K562 (cell line): ENCODE data around the gene NPAS2. TPM values are rescaled to one million over a fixed set of nuclear protein-coding genes. Genes with fewer than 3 reads are reported as not detected.

Experiments
- ATAC-seq: fragments of 200-7000 bp; cut with Tn5 transposase; 3 replicates; pipeline ENCODE4 v1.9.1; 2020; ENCODE audit warnings: moderate library complexity
- BruUV-seq: library from RNA; stranded (reverse); fragments of 400-500 nt; replicated peaks from 2 replicates; lab custom pipeline; 2021; lab: Mats Ljungman, UMichigan
- CTCF ChIA-PET: fragments of 300-600 bp; formaldehyde crosslinking; extraction: SDS; loops from one replicate; lab custom pipeline; 2021; ENCODE audit warnings: low intra/inter-chr PET ratio; lab: Yijun Ruan, JAX
- POLR2A ChIA-PET: fragments of 300-600, 350-650 bp; sonication (Branson Sonifier 250); formaldehyde crosslinking; extraction: SDS; loops from one replicate; lab custom pipeline; 2021; ENCODE audit warnings: antibody characterized with exemption, inconsistent platforms; lab: Yijun Ruan, JAX
- DNase-seq, 4 experiments: peaks; one replicate each; pipeline versions ENCODE4 v3.0.0 to v3.0.0-alpha.2; 2011 to 2018; ENCODE audit warnings: low spot score in 3 of 4, mixed read lengths in 3 of 4; ENCODE audit errors: extremely low read depth in 1 of 4
- FAIRE-seq: peaks from 2 replicates; lab custom pipeline; 2011; peaks lifted over from hg19 to GRCh38; lab: Jason Lieb, UNC
- H2AFZ ChIP-seq: 2 replicates; pipeline ENCODE4 v1.6.0; 2011; ENCODE audit warnings: low read depth, low read length, control low read depth, inconsistent platforms
- H3K27ac ChIP-seq: fragments of 200-600 bp; 3 replicates; pipeline ENCODE4 v1.8.0; 2011; ENCODE audit warnings: low read depth, mild to moderate bottlenecking, control low read depth, inconsistent platforms, low read length, moderate library complexity, mixed read lengths; ENCODE audit errors: extremely low read depth
- H3K27me3 ChIP-seq, 2 experiments: fragments of 300-600 bp in 1 of 2; 2 replicates in 1 of 2; 3 replicates in 1 of 2; pipeline versions ENCODE4 v1.6.0 to v1.8.0; 2011; ENCODE audit warnings: inconsistent platforms in 2 of 2, low read length in 2 of 2, mild to moderate bottlenecking in 1 of 2, mixed read lengths in 1 of 2, moderate library complexity in 1 of 2; ENCODE audit not compliant: control insufficient read depth in 2 of 2, insufficient read depth in 2 of 2
- H3K36me3 ChIP-seq: fragments of 300-600 bp; 3 replicates; pipeline ENCODE4 v1.8.0; 2011; ENCODE audit warnings: mild to moderate bottlenecking, low read length, inconsistent platforms; ENCODE audit not compliant: control insufficient read depth, insufficient read depth
- H3K4me1 ChIP-seq, 2 experiments: fragments of 200-600 bp in 1 of 2; replicated peaks in 1 of 2; 2 replicates in 1 of 2; 3 replicates in 1 of 2; pipeline versions ENCODE4 v1.5.1 to v1.8.0; 2011; ENCODE audit warnings: inconsistent platforms in 2 of 2, low read length in 2 of 2, mild to moderate bottlenecking in 1 of 2, mixed read lengths in 1 of 2, moderate library complexity in 1 of 2; ENCODE audit not compliant: control insufficient read depth in 2 of 2, insufficient read depth in 2 of 2
- H3K4me2 ChIP-seq: 2 replicates; pipeline ENCODE4 v1.6.1; 2011; ENCODE audit warnings: low read length, control low read depth, inconsistent platforms, mixed read lengths; ENCODE audit not compliant: insufficient read depth
- H3K4me3 ChIP-seq: fragments of 200-600 bp; sonication (generic), shearing (Covaris generic); 2 replicates; pipeline ENCODE4 v1.5.1; 2016; ENCODE audit warnings: control low read depth, inconsistent platforms
- H3K79me2 ChIP-seq: fragments of 200-600 bp; 3 replicates; pipeline ENCODE4 v1.8.0; 2011; ENCODE audit warnings: low read length, inconsistent platforms; ENCODE audit not compliant: control insufficient read depth, insufficient read depth
- H3K9ac ChIP-seq, 2 experiments: 2 replicates each; pipeline versions ENCODE4 v1.6.0 to v1.6.1; 2011; ENCODE audit warnings: low read depth in 2 of 2, low read length in 2 of 2, control low read depth in 1 of 2, inconsistent platforms in 1 of 2, mild to moderate bottlenecking in 1 of 2, mixed read lengths in 1 of 2; ENCODE audit not compliant: insufficient read depth in 1 of 2
- H3K9me1 ChIP-seq: one replicate; pipeline ENCODE4 v1.6.0; 2011; ENCODE audit warnings: inconsistent platforms, mild to moderate bottlenecking, low read length, moderate library complexity; ENCODE audit not compliant: control insufficient read depth, insufficient read depth
- H3K9me3 ChIP-seq: replicated peaks from 2 replicates; pipeline ENCODE4 v1.5.1; 2011; ENCODE audit warnings: low read depth, low read length, inconsistent platforms; ENCODE audit not compliant: control insufficient read depth, insufficient read depth
- H4K20me1 ChIP-seq: replicated peaks from 2 replicates; pipeline ENCODE4 v1.6.1; 2011; ENCODE audit warnings: low read length, inconsistent platforms, mixed read lengths; ENCODE audit not compliant: control insufficient read depth, insufficient read depth
- CEBPG ChIP-seq, 3 experiments: fragments of 200-800 bp in 1 of 3; sonication (Bioruptor generic) in 1 of 3; sonication (generic) in 1 of 3; formaldehyde crosslinking in 1 of 3; IDR thresholded peaks in 2 of 3; conservative IDR thresholded peaks in 1 of 3; 2 replicates each; pipeline versions ENCODE4 v1.6.1 to v1.8.0; 2016 to 2022; ENCODE audit warnings: missing compliant biosample characterization in 2 of 3, missing genetic modification characterization in 2 of 3, mild to moderate bottlenecking in 1 of 3, missing genetic modification reagents in 1 of 3
- FOXJ2 ChIP-seq: fragments of 200-800 bp; sonication (Bioruptor generic); IDR thresholded peaks from 2 replicates; pipeline ENCODE4 v1.6.1; 2016; ENCODE audit warnings: missing genetic modification characterization, missing compliant biosample characterization
- FOXP1 ChIP-seq: sonication (generic); formaldehyde crosslinking; IDR thresholded peaks from 2 replicates; pipeline ENCODE4 v1.8.0; 2022; ENCODE audit warnings: mild to moderate bottlenecking, missing genetic modification reagents
- ILF3 ChIP-seq: fragments of 450-650 bp; IDR thresholded peaks from 2 replicates; pipeline ENCODE4 v1.6.1; 2018; ENCODE audit warnings: antibody characterized with exemption, mild to moderate bottlenecking, moderate library complexity, borderline replicate concordance
- ILK ChIP-seq: fragments of 450-650 bp; IDR thresholded peaks from 2 replicates; pipeline ENCODE4 v1.6.1; 2016; ENCODE audit warnings: missing genetic modification characterization, low read depth, mild to moderate bottlenecking, missing compliant biosample characterization, moderate library complexity, borderline replicate concordance
- IRF2 ChIP-seq: sonication (generic); formaldehyde crosslinking; IDR thresholded peaks from 2 replicates; pipeline ENCODE4 v1.8.1; 2022; ENCODE audit warnings: mild to moderate bottlenecking, missing genetic modification reagents
- MAX ChIP-seq: sonication (generic); formaldehyde crosslinking; IDR thresholded peaks from 2 replicates; pipeline ENCODE4 v1.9.0; 2022; ENCODE audit warnings: mild to moderate bottlenecking, missing genetic modification reagents
- MIER1 ChIP-seq: fragments of 450-650 bp; IDR thresholded peaks from 2 replicates; pipeline ENCODE4 v1.6.1; 2016; ENCODE audit warnings: antibody characterized with exemption, mild to moderate bottlenecking, low read depth
- MXD1 ChIP-seq: fragments of 250-450 bp; sonication (Bioruptor Pico); IDR thresholded peaks from 2 replicates; pipeline ENCODE4 v1.8.0; 2021; ENCODE audit warnings: borderline replicate concordance, mild to moderate bottlenecking, moderate library complexity; ENCODE audit not compliant: poor library complexity, severe bottlenecking
- NFATC3 ChIP-seq: fragments of 450-650 bp; IDR thresholded peaks from 2 replicates; pipeline ENCODE4 v1.6.1; 2017; ENCODE audit warnings: mild to moderate bottlenecking
- OTX1 ChIP-seq: fragments of 450-650 bp; formaldehyde crosslinking; IDR thresholded peaks from 2 replicates; pipeline ENCODE4 v1.4.0; 2022; ENCODE audit warnings: mild to moderate bottlenecking
- PHF8 ChIP-seq: fragments of 200-600 bp; sonication (generic); IDR thresholded peaks from 2 replicates; pipeline ENCODE4 v1.6.1; 2012; ENCODE audit warnings: mixed run types, mild to moderate bottlenecking, inconsistent platforms, low read length, moderate library complexity, borderline replicate concordance
- RCOR1 ChIP-seq, 2 experiments: IDR thresholded peaks; 2 replicates each; pipeline ENCODE4 v1.6.1; 2012; ENCODE audit warnings: low read depth in 2 of 2, low read length in 2 of 2, borderline replicate concordance in 1 of 2, improper control_type of control experiment in 1 of 2
- ZNF212 ChIP-seq: fragments of 450-650 bp; formaldehyde crosslinking; IDR thresholded peaks from 2 replicates; pipeline ENCODE4 v1.4.0; 2020; ENCODE audit warnings: mild to moderate bottlenecking
- ZNF766 ChIP-seq: fragments of 200-800 bp; sonication (Bioruptor generic); conservative IDR thresholded peaks from 2 replicates; pipeline ENCODE4 v1.6.1; 2016; ENCODE audit warnings: missing genetic modification characterization, missing compliant biosample characterization
- WGBS: fragments of 100-300 bp; shearing (Covaris generic); methylation state at CpG from one replicate; pipeline ENCODE4 v1.1.6; 2016; ENCODE audit warnings: low coverage, mixed read lengths; ENCODE audit not compliant: insufficient coverage; ENCODE audit errors: missing lambda C conversion rate; 5-methylcytosine and 5-hydroxymethylcytosine counted together
- in situ Hi-C: fragments of 300-500 bp; cut with MboI; formaldehyde crosslinking; loops from 4 replicates; pipeline ENCODE4 v1.15.0; 2018; ENCODE audit warnings: inconsistent platforms, mixed read lengths
- intact Hi-C: fragments of 100-400 bp; cut with micrococcal nuclease; formaldehyde crosslinking; loops from 2 replicates; pipeline ENCODE4 v1.14.2; 2022
- polyA plus RNA-seq, 8 experiments: library from polyadenylated mRNA; depleted of rRNA in 4 of 8; stranded (reverse) in 5 of 8; unstranded in 3 of 8; fragments of >200 nt; fragmentation: Nextera tagmentation in 2 of 8; fragmentation: Illumina TruSeq in 1 of 8; extraction: Ambion mirVana in 2 of 8; extraction: Trizol in 1 of 8; gene quantifications; 2 replicates each; pipeline versions ENCODE4 v1.2.1 to v1.2.3, GENCODE V29; 2011 to 2014; ENCODE audit warnings: inconsistent platforms in 1 of 8, missing spikeins in 1 of 8
- total RNA-seq, 7 experiments: library from RNA; depleted of rRNA in 6 of 7; stranded (reverse); fragments of >200 nt in 6 of 7; fragmentation: Illumina TruSeq in 2 of 7; extraction: Trizol in 2 of 7; gene quantifications; 2 replicates each; pipeline versions ENCODE4 v1.2.1 to v1.2.3, GENCODE V29; 2011 to 2021; ENCODE audit warnings: low replicate concordance in 1 of 7
- TF ChIP-seq, protein P1 (sequence below): fragments of 250-450 bp; sonication (Bioruptor Pico); IDR thresholded peaks from 2 replicates; pipeline ENCODE4 v1.4.0; 2020; ENCODE audit warnings: mild to moderate bottlenecking
- TF ChIP-seq, protein P2 (sequence below): IDR thresholded peaks from 2 replicates; pipeline ENCODE4 v1.6.1; 2014; ENCODE audit warnings: antibody characterized with exemption

Gene NPAS2
- total and polyA plus RNA-seq, 9 of the 15 experiments (the other 6 are each of a cell fraction or from before 2014, with no cell fraction given): 0.06 to 0.29 (median 0.07) TPM; not detected in 5

GRCh38 chr2:101041413-101041812, 221.5 kb downstream of the NPAS2 start (continued):
- TF ChIP-seq FOXP1 (CRISPR knock-in tag) (no peak), MXD1 (CRISPR knock-in tag) (no peak), OTX1 (no peak), CEBPG (CRISPR knock-in tag; IDR thresholded peaks at IDR 0.05) (no peak), CEBPG (tag; conservative IDR thresholded peaks at IDR 0.05 in 1 of 2, IDR thresholded peaks at IDR 0.05 in 1 of 2) (0 out of 4 replicates have a peak, but pooled peaks have one; percentile 14 to 23), FOXJ2 (no peak), NFATC3 (no peak)

- no peaks in the 10 kb centered on the region for H3K9me3 ChIP-seq
- no peaks in the 10 kb centered on the region for H3K36me3 ChIP-seq
- POLR2A ChIA-PET: interaction anchor here (1.1 kb wide), 1 partner anchor 43 kb away, joined by 3 read pairs; the partner anchor contains the start of gene RPL31
- H3K9me1 ChIP-seq: no peaks in the 10 kb centered on the region
- no peak overlapping the region for H3K4me3 ChIP-seq
- WGBS: 6% methylated on average over 10 of the region's 10 CpGs
- no peak for FAIRE-seq
- DNase-seq: no peak
- H3K4me2 ChIP-seq: no peak overlapping the region
- peaks cover 30 to 59% of the 10 kb centered on the region in 2 experiments for H3K27me3 ChIP-seq
- intact Hi-C loops (no loop called here), in situ Hi-C loops (no loop called here)
- ATAC-seq: no peak
- CTCF ChIA-PET: no interaction called here
- H3K79me2 ChIP-seq: no peaks in the 10 kb centered on the region
- H3K27ac ChIP-seq: no peak overlapping the region
- no TSS peak for BruUV-seq
- H4K20me1 ChIP-seq: no peaks in the 10 kb centered on the region
- H3K4me1 ChIP-seq: no peaks in the 10 kb centered on the region; a peak in 2 of 5 replicates
- H3K9ac ChIP-seq: no peak overlapping the region
- H2AFZ ChIP-seq: no peak overlapping the region
- TF ChIP-seq ILK (no peak), FOXJ2 (no peak), MAX (no peak), ZNF766 (CRISPR knock-in tag) (no peak), RCOR1 (IDR thresholded peaks at IDR 0.05; ENCODE audit: borderline replicate concordance in 1 of 2, low read depth in 2 of 2, low read length in 2 of 2) (no peak), IRF2 (CRISPR knock-in tag) (no peak), ZNF212 (CRISPR knock-in tag) (no peak), ILF3 (no peak), PHF8 (no peak), MIER1 (no peak), CEBPG (CRISPR knock-in tag; IDR thresholded peaks at IDR 0.05) (no peak), CEBPG (tag; conservative IDR thresholded peaks at IDR 0.05 in 1 of 2, IDR thresholded peaks at IDR 0.05 in 1 of 2) (no peak)
- TF ChIP-seq, protein P1, sequence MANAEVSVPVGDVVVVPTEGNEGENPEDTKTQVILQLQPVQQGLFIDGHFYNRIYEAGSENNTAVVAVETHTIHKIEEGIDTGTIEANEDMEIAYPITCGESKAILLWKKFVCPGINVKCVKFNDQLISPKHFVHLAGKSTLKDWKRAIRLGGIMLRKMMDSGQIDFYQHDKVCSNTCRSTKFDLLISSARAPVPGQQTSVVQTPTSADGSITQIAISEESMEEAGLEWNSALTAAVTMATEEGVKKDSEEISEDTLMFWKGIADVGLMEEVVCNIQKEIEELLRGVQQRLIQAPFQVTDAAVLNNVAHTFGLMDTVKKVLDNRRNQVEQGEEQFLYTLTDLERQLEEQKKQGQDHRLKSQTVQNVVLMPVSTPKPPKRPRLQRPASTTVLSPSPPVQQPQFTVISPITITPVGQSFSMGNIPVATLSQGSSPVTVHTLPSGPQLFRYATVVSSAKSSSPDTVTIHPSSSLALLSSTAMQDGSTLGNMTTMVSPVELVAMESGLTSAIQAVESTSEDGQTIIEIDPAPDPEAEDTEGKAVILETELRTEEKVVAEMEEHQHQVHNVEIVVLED (CRISPR knock-in tag): no peak
- TF ChIP-seq, protein P2, sequence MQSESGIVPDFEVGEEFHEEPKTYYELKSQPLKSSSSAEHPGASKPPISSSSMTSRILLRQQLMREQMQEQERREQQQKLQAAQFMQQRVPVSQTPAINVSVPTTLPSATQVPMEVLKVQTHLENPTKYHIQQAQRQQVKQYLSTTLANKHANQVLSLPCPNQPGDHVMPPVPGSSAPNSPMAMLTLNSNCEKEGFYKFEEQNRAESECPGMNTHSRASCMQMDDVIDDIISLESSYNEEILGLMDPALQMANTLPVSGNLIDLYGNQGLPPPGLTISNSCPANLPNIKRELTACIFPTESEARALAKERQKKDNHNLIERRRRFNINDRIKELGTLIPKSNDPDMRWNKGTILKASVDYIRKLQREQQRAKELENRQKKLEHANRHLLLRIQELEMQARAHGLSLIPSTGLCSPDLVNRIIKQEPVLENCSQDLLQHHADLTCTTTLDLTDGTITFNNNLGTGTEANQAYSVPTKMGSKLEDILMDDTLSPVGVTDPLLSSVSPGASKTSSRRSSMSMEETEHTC: no peak
Measured at GRCh38 chr2:101045330-101045729, 225.4 kb downstream of the NPAS2 start.
